CD4-positive, alpha-beta T cell treated with Interleukin-6 for 4 hours (primary cell): ENCODE measurements around the gene CLK2.
"Not testable (repeated sequence)": the region's sequence is repeated elsewhere in the genome, so short reads cannot be mapped to it uniquely, and the experiment has no call there.

Source experiments
- DNase-seq: peaks from one replicate; pipeline ENCODE4 v3.0.0-alpha.2; 2020; ENCODE audit warnings: mixed read lengths

CLK2 gene

GRCh38 chr1:155236451-155236850 is 36.9 kb downstream of the CLK2 start:
- no peak for DNase-seq

GRCh38 chr1:155235375-155235774 is 37.9 kb downstream of the CLK2 start:
- DNase-seq: not testable (repeated sequence)

DNA sequence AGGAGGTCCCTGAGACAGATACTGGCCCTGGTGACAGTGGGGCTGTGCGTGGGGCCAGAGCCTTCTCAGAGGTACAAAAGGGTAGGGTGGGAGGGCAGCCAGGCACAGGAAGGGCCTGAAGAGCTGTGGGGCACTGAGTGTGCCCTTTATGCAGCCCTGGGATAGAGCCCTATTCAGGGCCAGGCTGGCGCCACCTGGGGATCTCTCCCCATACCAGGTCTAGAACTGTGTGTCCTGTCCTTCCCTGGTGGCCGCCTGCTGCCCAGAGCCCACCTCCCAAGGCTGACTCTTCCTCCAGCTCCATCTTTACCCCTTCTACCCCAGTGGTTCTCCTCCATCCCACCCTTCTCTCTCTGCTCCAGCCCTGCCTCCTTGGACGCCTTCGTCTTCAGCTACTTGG is 39.8 kb downstream of the CLK2 start:
- not testable (repeated sequence) for DNase-seq

- not testable (repeated sequence) for DNase-seq
These were observed 41.0 kb downstream of the CLK2 start for GRCh38 chr1:155232001-155232978.

DNA sequence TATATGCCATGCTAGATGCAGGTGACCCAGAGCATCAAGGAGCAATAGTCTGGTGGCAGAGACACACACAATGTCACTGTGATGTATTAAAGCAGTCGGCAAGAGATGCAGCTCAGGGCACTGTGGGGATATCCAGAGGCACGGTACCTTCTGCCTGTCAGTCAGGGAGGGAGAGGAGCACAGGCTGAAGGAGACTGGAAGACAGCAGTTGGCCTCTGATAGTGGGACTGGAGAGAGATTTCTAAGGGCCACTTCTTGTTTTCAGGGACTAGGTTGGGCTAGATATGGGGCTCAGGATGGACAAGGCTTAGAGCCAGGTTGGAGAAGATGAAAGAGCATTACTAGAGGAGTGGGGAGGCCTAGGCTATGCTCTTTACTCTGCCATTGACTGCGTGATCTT is 42.0 kb downstream of the CLK2 start:
- DNase-seq: not testable (repeated sequence)

- DNase-seq: no peak
These were observed 45.2 kb downstream of the CLK2 start for GRCh38 chr1:155228096-155228427.

DNA sequence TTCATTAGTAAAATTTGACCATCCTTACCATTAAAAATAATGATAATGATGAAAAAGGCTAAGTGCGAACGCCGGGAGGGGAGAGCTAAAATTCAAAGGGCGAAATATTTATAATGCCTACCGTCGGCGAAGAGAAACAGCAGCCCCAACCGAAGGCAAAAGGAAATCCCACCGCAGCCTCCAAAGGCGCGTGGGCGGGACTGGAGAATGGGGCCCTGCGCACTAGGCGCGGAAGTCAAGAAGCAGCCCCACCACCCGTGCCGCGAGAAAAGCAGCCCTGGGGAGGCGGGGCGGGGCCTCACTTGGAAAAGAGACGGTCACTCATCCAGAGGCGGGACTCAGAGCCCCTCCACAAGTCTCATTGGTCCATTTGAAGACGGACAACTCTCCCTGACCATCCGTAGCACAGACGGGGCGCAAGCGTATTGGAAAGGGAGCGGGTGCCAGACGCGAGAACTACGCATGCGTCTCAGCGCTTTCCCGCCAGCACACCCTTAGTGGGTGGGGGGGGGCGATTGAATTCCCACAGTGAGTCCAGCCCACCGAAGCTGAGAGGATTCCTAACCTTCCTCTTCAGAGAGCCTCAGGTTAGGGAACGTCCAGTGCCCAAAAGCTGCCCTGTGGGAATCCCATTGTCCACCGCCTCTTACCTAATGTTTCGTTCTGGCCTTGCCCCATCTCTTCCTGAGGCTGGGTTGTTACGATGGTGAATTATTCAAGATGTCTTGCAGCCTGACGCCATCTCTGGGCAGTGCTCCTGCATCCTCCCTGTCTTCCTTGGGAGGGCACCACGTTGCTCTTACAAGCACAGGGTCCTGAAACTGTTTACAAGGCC is 45.8 kb downstream of the CLK2 start:
- peak; percentile 99 for DNase-seq

DNA sequence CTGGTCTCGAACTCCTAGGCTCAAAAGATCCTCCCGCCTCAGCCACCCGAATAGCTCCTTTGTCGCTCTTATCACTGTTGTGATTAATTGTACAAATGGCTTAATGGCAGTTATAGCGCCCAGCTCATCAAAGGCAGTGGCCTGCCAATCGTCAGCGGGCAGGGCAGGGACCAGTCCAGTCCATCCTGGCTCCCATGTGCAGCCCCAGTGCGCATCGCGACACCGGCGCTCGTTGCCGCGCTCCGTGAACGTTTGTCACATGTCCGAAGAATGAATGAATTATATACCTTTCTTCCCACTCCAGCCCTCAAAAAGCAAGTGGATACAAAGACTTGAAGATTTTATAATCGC is 46.4 kb downstream of the CLK2 start:
- no peak for DNase-seq

DNA sequence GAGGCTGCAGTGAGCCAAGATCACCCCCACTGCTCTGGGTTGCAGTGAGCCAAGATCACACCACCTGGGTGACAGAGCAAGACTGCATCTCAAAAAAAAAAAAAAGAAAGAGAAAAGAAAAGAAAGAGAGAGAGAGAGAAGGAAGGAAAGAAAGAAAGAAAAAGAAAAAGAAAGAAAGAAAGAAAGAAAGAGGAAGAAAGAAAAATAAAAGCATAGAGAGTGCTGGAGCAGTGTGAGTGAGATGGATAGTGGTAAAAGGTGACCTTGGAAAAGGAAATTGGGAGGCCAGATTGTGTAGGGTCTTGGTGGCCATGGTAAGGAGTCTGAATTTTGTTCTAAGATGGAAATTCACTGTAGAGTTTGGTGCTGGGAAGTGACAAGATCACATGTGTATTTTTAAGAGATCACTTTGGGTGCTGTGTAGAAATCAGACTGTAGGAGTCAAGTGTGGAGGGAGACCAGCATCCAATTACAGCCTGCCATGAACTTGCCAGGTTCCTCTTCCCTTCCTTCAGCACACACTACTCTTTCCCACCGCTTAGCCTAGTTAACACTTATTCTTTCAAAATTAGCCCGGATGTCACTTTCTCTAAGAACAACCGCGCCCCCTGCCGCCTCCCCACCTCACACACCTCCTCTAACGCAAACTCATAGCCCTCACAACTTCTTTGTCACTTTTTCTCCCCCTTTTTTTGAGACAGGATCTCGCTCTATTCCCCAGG is 47.0 kb downstream of the CLK2 start:
- DNase-seq: peak; percentile 90

GRCh38 chr1:155225404-155225759 is 47.9 kb downstream of the CLK2 start:
- not testable (repeated sequence) for DNase-seq

- DNase-seq: no peak
These were observed 50.3 kb downstream of the CLK2 start for GRCh38 chr1:155223047-155223446.

DNA sequence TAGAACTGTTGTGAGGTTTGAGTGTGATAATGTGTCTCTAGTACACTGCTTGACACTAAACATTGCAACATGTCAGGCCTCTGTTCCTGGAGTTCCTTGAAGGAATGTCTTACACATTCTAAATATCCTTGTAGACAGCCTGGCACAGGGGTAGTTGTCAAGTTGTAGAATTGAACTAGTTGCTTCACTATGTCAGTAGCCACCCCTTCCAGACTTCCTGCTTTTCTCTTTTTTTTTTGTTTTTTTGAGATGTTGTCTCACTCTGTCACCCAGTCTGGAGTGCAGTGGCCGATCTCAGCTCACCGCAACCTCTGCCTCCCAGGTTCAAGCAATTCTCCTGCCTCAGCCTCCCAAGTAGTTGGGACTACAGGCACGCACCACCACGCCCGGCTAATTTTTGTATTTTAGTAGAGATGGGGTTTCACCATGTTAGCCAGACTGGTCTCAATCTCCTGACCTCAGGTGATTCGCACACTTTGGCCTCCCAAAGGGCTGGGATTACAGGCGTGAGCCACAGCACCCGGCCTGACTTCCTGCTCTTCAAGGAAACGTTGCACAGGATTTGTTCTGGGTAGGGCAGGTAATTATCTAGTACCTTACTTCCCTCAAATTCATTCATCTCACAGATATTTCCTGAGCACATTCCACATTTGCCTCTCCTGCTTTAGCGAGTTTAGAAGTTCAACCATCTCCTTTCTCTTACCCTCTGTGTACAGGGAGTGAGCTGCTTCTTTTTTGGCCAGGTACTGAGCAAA is 52.9 kb downstream of the CLK2 start:
- not testable (repeated sequence) for DNase-seq

DNA sequence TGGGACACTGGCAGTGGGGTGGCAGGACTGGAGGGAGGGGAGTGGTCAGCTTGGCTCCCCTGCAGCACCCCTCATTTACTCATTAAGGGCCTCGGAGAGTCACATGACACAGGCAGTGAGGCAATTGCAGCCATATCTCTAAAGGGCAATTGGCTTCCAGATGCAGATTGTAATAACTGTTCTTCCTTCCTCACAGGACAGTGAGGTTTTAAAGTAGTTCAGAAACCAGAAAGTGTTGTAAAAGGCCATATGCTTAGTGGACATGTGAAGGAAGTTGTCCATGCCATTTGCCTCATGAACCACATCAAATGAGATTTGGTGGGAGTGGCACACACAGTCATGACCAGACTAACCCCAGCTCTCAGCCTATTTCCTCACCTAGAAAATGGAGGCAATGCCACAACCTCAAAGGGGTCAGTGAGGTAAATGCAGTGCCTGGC is 53.7 kb downstream of the CLK2 start:
- DNase-seq: no peak

DNA sequence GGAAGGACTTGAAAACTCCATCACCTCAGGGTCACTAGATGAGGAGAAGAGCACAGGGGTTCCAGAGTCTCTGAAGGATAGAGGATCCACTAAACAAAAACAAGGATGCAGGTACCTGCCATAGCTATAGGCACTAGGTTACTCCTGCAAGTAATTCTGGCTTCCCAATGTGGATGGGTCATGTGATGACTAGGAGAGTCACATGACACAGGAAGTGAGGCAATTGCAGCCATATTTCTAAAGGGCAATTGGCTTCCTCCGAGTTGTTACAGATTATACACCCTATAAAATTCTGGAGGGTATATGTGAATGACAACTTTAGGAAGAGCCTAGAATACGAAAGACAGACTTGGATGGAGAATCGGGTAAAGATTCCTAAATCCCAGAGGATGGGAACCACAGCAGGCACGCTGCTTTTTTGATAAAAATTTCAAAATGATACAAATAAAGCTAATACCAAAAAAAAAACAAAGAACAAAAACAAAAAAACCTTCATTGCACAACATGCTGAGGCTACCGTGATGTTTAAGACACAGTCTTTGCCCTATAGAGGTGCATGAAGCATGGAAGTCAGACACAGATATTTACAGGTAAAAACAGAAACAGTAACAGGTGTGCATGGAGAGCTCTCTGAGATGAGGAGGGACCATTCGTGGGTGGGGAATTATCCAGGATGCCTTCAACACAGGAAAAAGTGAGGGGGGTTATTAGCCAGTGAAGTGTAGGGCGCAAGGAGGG is 54.3 kb downstream of the CLK2 start:
- DNase-seq: no peak

DNA sequence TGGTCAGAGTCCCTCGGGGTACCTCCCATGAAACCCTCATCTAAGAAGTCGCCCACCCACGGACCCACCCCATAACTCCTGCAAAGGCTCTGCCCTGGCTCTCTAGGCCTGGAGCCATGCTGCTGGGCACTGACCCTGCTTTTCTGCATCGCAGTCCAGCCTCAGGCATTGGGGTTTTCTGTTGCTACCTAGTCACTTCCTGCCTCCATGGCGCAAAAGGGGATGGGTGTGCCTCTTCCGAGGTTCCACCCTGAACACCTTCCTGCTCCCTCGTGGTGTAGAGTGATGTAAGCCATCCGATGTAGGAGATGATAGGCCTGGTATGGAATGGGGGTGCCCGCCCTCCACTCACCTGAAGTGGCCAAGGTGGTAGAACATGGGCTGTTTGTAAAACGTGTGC is 58.6 kb downstream of the CLK2 start:
- not testable (repeated sequence) for DNase-seq
